ENCODE data around the gene PTF1A. TPM values are rescaled to one million over a fixed set of nuclear protein-coding genes. Genes with fewer than 3 reads are reported as not detected.

PTF1A gene
- total RNA-seq, 1 donor from 2014 or later, result not detected

DNA sequence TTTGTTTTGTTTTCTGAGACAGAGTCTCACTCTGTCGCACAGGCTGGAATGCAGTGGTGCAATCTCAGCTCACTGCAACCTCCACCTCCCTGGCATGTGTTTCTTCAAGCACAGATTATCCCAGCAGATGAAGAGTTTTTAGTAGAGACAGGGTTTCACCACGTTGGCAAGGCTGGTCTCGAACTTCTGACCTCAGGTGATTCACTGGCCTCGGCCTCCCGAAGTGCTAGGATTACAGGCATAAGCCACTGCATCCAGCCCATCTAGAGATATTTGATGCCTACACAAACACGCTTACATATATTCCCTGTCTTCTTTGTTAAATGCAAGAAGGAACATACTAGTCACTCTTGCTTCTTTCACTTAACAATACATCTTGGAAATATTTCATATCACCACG, 5.9 kb upstream of the PTF1A start:
- intact Hi-C loops (cut with micrococcal nuclease), result no loop called here

DNA sequence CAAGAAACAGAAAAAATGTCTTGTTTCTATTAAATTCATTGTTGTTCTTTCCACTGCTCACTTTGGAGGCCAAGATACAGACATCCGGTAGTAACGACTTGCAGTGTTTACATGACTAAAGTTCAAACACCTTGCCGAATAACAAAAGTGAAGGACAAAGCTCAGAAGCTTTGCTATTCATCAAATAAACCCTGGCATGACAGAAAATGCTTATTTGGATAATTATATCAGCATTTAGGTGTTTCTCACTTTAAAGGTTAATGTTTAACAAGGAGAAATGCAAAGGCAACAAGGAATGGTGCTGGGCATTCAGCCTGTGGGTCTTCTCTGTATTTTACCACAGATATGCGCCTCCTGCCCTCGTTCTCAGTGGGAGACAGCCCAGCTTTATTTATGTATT, 5.4 kb upstream of the PTF1A start:
- intact Hi-C loops (cut with micrococcal nuclease), result no loop called here

DNA sequence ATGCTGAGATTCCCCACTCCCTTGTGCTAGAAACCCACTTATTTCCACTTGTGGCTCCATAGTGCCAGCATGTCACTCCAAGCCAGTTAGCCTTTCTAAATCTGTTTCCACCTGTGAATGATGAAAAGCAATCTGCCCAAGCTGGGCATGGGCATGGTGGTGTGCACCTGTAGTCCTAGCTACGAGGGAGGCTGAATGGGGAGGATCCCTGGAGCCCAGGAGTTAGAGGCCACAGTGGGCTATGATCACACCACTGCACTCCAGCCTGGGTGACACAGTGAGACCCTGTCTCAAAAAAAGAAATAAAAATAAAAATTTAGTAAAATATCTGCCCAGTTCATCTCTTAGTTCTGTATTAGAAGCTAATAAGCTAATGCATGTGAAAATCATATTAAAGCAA, 5.0 kb upstream of the PTF1A start:
- intact Hi-C loops (cut with micrococcal nuclease), result no loop called here

DNA sequence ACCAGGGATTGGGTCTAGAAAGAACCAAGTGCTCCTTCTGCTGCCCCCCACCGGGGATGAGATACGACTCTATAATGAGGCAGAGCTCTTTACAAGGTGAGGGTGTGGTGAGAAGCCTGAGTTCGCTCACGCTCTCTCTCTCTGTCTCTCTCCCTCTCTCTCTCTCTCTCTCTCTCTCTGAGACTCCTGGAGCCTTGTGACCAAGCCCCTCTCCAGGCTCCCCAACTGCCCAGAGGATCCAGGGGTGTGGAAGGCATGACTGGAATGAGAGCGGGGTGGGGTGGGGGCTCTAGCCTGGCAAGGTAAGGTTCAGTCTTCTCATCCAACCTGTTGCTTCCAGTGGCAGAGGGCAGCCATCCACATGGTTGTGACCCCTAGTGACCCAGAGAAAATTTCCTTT, 3.1 kb upstream of the PTF1A start:
- intact Hi-C loops (cut with micrococcal nuclease), result no loop called here

DNA sequence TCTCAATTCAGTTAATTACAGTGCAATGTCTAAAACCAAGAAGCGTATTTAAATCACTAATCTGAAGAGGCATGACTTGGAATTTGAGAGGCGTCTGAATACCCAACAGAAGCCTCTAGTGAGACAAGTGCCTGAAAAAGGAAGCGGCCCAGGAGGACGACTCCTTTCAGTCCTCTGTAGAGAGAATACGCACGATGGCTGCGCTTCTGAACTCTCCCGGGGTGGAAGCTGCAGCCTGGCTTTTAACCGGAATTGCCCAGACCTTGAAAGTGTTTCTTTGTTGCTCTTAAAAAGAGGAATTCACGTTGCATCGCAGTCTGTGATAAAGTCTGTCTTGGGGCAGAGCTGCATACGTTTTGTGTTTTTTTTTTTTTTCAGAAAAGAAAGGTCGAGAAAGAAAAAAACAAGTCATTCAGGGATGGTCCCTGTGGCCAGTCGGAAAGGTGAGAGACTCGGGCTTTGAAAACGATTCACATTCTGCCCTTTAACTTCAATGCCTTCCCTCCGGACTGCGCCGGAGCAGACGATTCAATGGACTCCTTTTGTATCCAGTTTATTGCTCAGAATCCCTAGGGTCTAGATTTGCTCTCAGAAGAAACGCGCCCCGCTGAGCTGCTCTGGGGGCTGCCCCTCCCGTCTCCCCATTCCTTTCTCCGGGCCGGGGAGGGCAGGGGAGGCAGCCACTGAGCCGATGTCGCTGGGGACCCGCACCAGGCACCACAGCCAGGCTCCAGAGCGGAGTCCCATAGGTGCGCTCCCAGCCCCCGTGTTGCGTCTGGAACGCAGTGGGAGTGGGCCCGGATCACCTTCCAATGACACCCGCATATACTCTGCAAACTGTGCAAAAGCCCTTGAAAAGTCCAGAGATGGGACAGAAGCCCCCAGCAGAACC, 994 bp upstream of the PTF1A start:
- intact Hi-C loops (cut with micrococcal nuclease), result loop anchor here (2.0 to 10.0 kb wide), 3 partner anchors 16 to 849 kb away; no protein-coding TSS in a partner anchor

DNA sequence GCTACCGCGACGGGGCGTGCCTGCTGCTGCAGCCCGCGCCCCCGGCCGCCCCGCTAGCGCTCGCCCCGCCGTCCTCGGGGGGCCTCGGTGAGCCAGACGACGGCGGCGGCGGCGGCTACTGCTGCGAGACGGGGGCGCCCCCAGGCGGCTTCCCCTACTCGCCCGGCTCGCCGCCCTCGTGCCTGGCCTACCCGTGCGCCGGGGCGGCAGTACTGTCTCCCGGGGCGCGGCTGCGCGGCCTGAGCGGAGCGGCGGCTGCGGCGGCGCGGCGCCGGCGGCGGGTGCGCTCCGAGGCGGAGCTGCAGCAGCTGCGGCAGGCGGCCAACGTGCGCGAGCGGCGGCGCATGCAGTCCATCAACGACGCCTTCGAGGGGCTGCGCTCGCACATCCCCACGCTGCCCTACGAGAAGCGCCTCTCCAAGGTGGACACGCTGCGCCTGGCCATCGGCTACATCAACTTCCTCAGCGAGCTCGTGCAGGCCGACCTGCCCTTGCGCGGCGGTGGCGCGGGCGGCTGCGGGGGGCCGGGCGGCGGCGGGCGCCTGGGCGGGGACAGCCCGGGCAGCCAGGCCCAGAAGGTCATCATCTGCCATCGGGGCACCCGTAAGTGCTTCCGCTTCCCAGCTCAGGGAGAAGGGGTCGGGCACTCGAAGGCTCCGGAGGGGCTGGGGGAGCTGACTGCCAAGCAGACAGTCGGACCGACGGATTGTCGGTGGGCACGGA, 761 bp downstream of the PTF1A start:
- intact Hi-C loops (cut with micrococcal nuclease), result loop anchor here (5.0 to 10.0 kb wide), 2 partner anchors 502 to 851 kb away; no protein-coding TSS in a partner anchor

DNA sequence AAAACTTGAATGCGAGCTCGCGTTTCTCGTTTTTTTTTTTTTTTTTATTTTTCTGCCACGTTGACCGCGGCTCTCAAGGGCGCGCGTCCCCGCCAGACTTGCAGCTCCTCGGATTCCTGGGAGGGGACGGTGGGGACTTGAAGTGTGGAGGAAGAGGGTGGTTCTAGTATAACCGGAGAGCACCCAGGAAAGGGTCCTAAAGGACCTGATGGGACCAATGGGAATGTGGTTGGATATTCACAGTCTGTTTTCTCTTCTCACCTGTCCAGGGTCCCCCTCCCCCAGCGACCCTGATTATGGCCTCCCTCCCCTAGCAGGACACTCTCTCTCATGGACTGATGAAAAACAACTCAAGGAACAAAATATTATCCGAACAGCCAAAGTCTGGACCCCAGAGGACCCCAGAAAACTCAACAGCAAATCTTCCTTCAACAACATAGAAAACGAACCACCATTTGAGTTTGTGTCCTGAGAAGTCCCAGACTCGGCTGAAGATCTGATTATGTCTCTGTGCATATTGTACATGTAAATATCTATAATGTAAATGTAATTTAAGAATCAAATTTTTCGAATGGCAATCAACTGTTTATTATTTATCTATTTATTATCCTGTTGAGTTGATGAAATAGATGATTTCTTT, 1.4 kb downstream of the PTF1A start:
- intact Hi-C loops (cut with micrococcal nuclease), result loop anchor here (5.0 to 10.0 kb wide), 2 partner anchors 501 to 851 kb away; no protein-coding TSS in a partner anchor

DNA sequence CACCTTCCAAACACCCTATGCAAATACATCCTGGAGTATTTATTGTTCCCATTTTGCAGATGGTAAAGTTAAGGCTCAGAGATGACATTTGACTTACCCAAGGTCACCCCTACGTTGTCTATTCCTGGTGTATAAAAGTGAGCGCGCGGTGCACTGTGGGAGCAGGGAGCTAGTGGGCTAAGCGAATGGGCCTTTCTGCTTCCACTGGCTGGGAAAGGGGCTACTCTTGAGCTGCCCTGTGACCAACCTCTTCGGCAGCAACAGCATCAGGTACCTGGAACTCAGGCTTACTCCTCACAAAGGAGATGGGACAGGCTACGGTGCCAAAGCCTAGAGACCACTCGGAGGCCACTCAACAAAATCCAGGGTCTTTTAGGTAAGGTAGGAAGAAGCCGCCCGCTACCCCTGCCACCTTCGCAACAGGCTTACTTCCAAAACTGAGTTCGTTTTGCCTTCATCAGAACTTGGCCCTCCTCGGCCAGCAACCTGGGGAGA, 2.4 kb downstream of the PTF1A start:
- intact Hi-C loops (cut with micrococcal nuclease), result loop anchor here (5.0 to 10.0 kb wide), 2 partner anchors 500 to 852 kb away; no protein-coding TSS in a partner anchor

DNA sequence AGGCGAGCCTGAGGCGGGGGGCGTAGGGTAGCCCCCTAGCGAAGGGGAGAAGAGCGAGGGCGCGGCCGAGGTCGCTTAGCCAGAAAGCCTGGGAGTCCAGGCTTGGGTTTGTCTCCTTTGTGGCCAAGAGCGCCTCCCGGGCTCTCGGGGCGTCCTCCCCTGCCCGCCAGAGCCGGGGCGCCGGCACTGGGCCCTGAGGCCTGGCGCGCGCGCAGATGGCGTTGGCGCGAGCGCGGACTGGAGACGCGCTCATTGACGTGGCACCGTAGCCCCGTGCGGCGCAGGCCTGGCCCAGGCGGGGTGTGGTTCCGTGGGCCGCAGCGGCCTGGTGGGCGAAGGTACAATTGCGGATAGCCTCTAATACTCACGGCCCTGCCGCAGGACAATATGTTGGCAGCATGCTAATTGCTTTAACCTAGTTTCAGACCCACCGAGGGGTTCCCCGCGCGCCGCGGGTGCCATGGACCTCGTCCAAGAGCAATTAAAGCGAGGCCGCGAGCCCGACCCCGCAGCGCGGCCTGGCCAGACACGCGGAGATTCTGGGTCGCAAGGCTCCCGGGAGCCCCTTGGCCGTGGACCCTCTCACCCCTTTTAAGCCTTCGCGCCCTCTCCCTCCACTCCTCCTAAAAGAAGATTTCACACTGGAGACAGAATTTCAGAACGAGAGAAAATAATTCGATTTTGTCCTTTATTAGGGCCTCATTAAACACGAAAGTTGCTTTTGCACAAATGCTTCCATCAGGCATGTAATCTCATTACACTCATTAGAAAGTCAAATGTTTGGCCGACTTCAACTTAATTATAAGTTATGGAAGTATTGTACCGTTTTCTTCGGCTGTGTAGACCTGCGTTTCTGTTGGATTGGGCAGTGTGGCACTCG, 3.1 kb downstream of the PTF1A start:
- intact Hi-C loops (cut with micrococcal nuclease), result loop anchor here (1.0 to 10.0 kb wide), 3 partner anchors 22 to 853 kb away; no protein-coding TSS in a partner anchor

DNA sequence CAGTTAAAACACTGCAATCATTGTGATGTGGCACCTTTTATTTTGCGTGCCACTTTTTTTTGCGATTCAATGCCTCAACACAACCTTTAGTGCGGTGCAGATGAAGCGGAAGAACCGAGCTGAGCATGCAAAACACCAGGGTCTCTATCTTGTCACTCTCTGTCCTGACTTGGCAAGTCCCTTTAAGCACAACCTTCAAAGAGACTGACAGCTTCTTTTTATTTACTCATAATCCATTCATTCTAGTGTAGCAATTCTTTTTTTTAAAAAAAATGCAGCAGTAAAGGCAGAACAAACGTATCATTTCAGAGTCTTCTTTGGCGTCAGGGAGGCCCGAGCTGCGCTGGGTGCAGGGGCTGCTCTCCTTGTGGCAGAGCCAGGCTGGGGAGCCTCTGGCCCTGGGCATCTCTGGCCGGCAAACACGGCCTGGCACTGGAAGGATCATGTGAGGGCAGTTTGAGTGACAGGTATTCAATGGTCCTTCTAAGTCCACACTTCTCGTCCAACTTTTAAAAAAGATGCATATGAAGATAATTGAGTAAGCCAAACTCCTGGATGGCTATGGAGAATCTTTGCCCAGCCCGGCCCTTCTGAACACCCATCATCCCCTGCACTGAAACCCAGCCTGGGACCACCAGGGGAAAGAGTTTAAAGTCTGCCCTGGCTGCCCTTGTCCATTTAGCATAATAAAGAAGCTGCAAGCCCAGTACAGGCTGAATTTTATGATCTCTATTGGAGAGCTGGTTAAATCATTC, 3.9 kb downstream of the PTF1A start:
- intact Hi-C loops (cut with micrococcal nuclease), result loop anchor here (1.0 to 10.0 kb wide), 2 partner anchors 23 to 499 kb away; no protein-coding TSS in a partner anchor

DNA sequence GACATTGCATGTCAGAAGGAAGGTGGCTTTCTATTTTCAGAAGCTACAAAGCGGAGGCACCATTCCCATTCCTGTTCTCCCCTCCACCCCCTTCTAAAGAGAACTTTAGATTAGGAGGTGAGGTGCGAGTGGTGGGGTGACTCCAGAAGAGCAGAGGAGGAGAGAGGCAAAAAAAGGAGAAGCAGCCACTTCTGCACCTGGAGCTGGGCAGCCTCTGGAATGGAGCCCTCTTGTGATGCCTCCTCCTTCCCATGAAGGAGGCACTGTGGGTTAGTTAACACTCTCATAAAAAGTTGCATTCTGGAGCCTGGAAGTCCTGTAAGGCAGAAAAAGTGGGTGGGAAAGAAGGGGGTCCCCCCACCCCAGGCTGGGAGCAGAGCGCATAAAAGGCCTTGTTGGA, 4.8 kb downstream of the PTF1A start:
- intact Hi-C loops (cut with micrococcal nuclease), result loop anchor here (10.0 kb wide), 1 partner anchor 498 kb away; no protein-coding TSS in a partner anchor

DNA sequence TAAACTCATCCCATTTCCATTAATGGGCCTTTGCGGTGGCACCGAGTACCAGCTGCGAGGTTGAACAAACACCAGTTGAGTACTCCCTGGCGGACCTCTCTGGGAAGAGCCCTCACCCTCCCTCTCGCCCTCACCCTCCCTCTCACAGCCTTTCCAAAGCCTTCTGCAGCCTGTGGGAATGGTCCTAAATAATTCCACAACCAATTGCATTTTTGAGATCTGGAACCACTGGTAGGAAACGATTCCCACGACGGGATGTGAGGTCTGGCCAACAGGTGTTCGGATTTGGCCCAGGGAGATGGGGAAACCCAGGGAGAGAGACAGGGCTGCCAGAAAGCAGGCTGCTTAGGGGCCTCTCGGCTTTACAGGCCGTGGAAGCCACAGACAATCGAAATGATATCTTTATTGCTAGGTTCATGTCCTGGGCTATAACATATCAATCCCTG, 5.3 kb downstream of the PTF1A start:
- intact Hi-C loops (cut with micrococcal nuclease), result loop anchor here (10.0 kb wide), 1 partner anchor 497 kb away; no protein-coding TSS in a partner anchor

DNA sequence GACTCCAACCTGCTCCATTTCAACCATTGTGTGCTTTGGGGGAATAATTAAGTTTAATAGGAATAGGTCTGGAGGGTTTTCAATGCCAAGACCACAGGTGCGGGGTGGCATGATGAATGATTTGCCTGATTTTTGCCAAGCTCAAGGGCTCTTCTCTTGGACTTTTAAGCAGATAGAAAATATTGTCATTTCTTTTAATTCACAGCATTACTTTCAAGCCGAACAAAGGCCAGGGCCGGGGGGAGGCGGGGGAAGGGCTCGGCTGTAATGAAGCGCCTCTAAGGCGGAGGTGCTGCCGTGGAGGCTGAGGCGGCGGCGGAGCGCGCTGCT, 6.5 kb downstream of the PTF1A start:
- intact Hi-C loops (cut with micrococcal nuclease), result loop anchor here (10.0 kb wide), 1 partner anchor 496 kb away; no protein-coding TSS in a partner anchor

DNA sequence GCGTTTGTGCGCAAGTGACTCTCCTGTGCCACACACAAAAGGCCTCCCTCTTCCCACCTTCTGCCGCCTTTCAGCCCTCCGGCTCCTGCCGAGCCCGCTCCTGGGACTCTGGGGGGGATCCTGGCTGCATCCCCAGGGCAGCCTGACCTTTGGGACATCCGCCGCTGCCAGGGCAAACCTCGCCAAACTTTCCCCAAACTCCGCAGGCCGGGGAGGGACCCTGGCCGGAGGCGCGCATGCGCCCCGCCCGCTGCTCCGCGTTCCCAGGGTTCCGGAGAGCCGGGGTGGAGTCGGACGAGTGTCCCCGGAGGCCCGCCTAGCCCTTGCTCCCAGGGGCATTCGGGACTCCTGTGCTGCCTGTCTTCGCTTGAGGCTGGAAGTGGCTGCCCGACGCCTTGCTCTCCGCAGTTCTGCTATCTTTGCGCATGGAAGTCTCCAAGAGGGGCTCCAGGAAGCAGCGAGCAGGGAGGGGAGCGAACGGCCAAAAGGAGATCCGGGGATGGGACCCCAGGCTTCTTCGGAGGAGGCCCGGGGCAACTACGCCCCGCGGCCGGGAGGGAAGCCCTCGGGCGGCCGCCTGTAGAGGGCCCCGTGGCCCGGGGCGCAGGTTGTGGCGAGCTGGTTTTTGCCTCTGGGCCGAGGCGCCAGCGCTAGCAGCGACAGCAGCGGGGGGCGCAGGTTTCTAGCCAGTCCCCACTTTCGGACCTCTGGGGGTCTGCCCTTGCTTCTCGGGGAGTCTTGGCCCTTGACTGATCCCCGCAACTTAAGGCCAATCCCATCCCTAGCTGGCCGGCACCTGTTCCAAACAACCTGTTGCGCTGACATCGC, 7.0 kb downstream of the PTF1A start:
- intact Hi-C loops (cut with micrococcal nuclease), result loop anchor here (10.0 kb wide), 1 partner anchor 496 kb away; no protein-coding TSS in a partner anchor

DNA sequence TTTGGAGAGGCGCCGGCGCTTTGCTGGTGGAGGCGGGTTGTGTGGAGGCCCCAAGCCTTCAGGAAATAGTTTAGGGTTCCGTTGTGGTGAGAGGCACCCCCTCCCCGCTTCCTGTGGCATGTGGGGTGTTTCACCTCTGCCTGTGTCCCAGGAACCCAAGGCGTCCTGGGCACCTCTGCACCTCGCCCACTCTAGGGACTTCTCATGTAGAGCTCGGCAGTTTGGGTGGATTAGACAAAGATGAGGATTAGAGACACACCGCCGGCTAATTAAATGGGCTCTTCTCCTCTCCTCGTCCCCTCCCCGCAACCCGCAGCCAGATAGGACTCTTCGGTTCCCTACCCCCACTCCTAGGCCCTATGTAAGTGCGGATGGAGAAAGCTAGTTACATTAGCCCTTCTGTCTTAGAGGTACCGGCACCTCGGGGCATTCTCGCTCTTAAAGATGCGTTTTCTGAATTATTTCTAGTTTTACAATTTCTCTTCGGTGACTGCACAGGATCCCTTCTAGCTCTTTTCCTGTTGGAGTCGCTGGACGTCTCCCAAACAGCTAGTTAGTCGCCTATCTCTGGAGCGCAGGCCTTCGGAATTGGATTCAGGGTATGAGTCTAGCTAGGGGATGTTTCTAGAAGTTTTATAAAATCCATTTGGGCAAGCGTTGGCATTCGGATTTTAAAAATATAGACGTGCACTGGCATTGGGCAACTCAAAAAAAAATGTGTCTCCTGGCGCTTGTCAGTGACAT, 7.8 kb downstream of the PTF1A start:
- intact Hi-C loops (cut with micrococcal nuclease), result loop anchor here (10.0 kb wide), 1 partner anchor 495 kb away; no protein-coding TSS in a partner anchor

DNA sequence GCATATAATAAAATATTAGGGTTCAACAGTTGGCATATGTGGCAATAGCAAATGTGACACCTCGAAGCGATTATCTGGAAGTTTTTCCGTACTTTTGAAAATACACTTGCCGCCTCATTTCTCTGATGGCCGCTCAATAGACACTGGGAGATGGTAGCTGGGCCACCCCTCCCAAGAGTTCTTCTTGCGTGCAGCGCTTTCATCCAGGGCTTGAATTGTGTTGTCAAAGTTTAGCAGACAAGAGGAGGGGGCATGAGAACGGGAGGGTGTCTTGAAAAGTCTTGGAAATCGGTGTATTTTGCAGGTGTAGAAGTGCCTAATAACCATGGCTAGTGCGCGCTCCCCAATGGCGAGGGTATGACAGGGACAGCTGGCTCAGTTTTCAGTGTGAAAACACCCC, 8.5 kb downstream of the PTF1A start:
- intact Hi-C loops (cut with micrococcal nuclease), result no loop called here

DNA sequence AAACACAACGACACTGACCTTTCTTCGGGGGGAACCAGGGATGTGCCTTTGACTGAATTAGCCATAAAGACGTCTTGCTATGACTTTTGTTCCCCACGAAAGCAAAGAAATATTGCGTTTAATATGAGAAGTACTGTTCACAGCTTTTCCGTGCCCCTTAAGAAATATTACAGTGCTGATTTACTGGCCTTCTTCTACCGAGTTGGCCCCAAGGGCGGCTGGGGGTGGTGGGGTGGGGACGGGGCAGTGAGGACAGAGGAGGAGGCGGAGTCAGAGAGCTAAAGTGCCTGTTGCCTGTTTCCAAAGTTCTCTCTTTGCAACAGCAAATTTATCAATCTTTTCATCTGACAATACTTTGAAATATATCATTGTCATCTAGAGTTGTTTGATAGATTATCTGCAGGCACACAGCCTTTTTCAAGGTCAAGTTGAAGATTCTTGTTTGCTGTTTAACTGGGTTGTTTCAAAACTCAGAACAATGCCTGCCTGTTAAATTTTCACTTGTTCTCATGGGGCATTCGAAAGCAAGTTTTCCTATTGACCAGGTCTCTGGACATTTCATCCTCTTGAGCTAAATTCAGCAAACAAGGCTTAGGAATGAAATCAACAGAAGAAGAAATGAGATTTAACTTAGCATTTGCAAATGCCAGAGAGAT, 9.0 kb downstream of the PTF1A start:
- intact Hi-C loops (cut with micrococcal nuclease), result no loop called here
